NCI-H345 (cell line): Measurements from ENCODE around the gene FAM78A.
"Not testable (repeated sequence)": the region's sequence is repeated elsewhere in the genome, so short reads cannot be mapped to it uniquely, and the experiment has no call there.

Experiments
- DNase-seq: peaks from one replicate; lab custom pipeline; 2025; lab: John Stamatoyannopoulos, UW

FAM78A gene

DNA sequence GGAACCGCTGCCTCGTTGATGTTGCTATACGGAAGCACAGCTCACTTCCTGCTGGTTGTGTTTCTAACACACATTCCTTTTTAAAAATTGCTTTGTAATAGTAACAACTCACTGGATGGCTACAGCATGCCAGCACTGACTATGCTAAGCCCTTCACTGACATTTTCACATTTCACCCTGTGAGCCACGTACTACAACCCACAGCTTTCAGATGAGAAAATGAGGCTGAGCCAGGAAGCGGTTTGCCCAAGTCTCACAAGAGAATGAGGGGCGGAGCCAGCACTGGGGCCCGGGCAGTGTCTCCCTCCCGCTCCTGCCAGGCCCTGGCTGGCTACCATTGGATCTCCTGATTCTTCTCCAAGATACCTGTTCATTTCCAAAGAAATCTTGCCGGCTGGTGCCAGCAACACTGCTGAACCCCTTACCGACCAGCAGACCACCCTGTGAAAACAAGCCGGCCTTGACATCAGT, 38.3 kb downstream of the FAM78A start:
- DNase-seq = no peak

DNA sequence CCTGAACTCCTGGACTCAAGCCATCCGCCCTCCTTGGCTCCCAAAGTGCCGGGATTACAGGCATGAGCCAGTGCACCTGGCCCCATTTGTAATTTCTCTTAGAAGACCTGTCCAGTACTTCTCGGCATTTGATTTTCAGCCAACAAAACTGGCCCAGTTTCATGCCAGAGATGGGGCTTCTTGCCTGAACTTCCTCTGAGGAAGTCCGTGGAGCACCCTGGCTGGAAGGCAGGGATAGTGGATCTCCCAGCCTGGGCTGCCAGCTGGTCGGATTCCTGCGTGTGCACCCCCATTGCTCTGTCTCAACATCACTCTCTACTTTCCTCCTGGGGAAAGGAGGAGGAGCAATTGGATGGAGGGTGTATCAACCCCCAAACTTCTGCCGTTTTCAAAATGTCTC, 39.0 kb downstream of the FAM78A start:
- DNase-seq = no peak

DNA sequence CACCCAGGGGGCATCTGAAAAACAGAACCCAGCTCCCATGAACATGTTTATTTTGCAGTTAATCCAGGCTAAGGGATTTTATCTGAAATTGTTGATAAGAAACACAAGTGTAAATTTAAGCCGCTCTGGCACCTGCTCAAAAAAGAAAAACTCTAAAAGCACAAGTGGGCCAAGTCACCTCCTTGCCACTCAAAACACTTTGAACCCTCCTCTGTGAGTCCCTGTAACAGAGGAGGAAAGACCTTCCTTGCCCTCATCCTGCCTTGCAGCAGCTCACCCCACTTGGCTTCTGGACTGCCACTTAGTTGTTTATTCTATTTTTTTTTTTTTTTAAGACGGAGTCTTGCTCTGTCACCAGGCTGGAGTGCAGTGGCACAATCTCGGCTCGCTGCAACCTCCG, 39.5 kb downstream of the FAM78A start:
- no peak for DNase-seq

DNA sequence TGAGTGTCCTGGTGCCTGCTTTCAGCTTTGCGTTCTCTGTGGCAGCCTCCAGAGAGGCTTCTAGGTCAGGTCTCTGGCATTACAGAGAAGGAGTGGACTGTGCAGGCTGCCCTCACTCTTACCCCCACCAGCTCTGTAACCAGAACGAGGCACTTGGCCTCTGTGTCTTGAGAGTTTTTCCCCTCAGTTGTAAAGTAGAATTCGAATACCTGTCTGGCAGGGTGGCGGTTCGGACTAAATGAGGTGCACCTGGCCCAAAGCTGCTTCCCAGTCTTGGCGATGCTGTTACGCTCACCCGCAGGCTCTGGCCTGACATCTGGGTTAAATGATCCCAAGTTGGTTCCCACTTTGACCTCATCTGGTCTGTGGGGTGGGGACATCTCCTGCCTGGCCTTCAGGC, 40.1 kb downstream of the FAM78A start:
- no peak for DNase-seq

DNA sequence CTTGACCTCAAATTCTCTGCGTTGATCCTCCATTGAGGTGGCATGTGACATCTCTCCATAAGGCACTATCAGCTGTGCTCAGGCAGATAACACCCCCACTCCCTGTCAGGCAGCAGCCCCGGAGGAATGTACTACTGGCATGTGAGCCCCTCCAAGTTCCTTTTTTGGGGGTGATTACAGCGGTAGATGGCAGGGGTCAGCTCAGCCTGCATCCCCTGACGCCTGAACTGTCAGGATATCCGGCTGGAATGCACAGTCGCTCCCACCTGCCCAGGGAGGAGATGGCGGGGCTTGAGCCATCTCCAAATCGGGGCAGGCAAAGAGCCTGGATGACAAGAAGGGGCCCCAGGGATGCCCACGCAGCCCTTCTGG, 40.8 kb downstream of the FAM78A start:
- DNase-seq = no peak

DNA sequence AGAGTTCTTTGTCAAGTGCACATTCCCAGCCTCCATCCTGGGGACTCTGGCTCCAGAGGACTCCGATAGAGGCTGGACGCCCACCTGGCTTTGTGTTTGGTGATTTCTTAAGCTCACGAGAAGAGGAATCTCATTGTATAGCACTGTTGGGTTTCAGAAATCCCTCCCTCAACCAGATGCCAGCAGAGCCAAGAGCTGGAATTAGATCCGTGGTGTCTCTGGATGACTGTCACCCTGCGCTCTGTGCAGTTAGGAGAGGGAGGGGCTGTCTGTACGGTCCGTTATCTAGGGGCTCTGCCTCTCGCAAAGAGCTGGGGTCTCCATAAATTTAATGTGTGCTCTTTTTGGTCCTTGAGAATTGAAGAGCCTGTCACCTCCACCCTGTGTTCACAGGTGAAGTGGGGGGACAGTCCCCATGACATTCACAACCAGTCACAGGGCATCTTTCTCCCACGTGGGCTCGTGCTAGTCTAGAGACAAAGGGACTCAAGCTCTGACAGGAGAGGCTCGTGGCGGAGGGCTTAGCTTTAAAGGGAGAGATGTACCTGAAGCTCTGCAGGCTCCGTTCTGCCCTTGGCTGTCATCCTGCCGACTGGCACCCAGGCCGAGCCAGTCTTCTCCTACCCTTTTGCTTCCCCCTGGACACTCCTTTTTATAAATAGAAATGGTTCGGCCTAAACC, 41.4 kb downstream of the FAM78A start:
- no peak for DNase-seq

DNA sequence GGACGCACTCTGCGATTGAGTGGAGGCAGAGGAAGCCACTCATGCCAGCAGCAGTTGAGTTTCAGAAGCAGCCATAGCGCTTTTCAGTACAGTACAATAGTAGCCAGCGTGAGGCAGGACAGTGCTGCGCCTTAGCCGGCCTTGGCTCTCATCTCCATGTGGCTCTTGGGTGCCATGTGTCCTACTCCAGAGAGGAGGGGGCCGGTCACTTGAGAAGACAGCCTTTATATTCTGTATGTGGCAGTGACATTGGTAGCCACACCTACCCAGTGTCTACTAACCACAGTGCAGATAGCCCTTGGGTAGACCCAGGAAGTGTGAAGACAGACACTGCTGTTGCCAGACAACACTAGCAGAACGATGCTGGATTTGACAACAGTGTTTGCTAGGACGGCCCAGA, 42.3 kb downstream of the FAM78A start:
- no peak for DNase-seq

DNA sequence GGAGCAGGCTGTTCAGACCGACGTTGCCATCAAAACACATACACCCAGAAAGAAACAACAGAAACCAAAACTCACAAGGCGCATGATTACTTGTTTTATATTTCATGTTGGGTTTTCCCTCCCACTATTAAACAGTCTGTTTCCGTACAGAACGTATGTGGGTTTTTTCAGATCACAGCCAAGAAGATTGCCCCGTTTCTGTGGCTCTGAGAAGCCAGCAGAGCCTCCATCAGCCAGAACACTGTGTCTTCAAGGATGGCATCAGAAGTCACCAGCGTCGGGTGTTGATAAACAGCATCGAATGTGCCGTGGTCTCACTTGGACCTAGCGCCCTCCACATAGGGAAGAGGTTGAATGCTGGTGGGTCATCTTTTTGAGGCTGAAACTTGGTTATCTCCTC, 42.8 kb downstream of the FAM78A start:
- no peak for DNase-seq

DNA sequence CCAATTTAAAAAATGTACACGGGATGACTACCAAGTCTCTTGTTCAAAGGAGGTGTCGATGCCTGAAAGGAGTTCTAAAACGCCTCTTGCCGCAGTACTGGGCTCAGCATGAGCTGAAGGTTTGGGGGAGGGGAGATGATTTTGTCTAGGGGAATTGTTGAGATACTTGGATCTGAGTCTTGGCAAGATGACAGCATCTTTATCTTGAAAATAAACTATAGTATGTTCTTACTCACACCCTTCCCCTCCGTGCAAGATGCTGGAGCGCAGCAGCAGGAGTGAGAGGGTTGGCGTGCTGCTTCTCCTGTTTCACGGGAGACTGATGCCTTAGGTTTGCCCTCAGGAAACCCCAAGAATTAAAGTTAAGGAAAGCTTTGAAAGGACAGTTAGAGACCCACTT, 47.3 kb downstream of the FAM78A start:
- DNase-seq = no peak

DNA sequence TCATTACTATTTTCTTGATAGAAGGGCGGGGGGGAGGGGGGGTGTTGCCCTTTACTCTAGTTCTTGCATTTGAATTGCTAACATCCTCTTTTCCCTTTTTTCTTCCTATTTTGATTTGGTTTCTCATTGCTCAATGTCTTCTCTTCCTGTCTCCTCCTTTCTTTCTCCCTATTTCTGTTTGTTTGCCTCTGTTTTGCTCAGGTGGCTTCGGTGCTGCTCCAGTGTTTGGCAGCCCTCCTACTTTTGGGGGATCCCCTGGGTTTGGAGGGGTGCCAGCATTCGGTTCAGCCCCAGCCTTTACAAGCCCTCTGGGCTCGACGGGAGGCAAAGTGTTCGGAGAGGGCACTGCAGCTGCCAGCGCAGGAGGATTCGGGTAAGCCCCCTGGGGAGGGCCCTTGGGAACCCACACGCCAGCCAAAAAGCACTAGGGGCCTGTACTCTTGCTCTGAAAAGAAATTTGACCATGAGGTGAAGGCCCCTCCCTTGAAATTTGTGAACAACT, 48.3 kb downstream of the FAM78A start:
- peak; percentile 87 for DNase-seq

DNA sequence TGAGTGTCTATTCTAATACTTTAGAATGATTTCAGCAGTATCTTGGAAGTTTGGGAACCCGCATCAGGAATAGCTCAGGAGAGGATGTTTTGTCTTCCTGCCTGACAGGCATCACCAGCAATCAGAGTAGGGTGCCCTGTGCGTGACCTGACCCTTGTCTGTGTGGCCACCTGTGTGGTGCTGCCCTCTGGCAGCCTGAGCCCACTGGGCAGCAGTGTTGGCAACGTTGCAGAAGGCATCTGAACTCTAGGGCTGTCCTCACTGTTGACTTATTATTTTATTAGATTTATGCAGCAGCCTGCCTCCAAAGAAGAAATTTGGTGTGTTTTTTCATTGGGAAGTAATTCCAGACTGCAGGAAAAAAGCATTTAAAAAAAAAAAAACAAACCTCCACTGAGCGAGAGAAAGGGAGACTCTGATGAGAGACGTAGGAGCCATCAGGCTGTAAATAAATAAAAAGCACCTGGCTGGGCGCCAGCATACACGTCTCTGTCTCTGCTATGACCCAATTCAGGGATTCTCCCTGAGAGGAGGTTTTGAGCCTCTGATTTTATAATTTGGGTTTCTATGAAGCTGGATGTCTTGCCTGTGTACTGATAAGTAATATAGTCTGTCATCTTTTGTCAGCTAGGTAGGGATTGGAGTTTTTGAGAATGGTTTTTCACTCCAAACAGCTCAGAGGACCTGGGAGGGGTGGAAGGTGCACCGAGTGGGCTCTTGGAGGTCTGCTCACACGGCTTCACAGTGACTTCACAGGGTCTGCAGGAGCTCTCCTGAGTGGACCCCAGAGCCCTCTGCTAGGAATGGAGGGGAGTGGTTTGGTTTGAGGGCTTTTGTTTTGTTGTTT, 49.0 kb downstream of the FAM78A start:
- DNase-seq = peak; percentile 82

DNA sequence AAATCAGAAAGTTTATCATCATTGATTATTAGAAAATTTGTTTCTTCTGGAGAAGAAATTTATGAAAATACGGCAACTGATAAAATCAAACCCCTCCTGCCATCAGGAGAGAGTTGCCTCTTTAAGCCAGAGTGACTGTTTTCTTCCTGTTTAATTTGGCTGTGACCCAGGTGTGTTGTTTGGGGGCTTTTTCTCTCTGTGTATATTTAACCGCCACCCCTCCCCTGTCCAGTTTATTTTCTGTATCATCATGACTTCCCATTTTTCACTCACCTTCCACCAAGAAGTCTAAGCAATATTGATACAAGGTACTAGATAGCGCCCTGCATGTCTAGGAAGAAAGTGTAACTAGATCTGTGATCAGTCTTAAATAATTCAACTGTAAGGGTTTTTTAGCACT, 50.1 kb downstream of the FAM78A start:
- DNase-seq = no peak

DNA sequence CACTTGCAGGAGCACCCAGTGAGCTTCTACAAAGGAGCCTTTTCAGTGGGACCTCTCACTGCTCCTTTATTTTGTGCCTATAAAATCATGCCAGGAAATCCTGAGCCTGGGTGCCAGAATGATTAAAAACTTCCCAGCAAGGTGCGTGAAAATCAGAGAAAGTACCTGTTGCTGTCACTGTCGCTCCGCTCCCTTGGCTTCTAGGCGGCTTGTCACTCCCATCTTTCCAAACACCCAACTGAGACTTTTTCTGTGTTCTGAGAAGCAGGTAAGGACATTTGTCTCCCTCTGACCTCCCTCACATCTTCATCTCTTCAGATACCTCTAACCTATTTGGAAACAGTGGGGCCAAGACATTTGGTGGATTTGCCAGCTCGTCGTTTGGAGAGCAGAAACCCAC, 53.9 kb downstream of the FAM78A start:
- no peak for DNase-seq

DNA sequence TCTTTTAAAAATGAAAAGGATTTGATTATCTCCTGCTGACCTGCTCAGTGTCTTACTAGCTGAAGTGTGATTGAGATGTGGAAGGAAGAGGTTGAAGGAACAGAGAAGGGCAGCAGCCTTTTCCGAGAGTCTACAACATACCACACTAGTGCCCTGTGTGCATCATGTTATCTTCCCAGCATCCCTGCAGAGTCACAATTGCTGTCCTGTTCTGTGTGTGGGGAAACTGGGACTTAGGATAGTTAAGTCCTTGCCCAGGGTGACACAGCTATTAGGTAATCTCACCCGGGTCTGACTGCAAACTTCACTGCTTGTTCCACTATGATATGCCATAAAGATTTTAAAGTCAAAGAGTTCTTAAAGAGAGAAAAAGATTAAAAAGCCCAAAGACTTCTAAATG, 55.8 kb downstream of the FAM78A start:
- DNase-seq = no peak

DNA sequence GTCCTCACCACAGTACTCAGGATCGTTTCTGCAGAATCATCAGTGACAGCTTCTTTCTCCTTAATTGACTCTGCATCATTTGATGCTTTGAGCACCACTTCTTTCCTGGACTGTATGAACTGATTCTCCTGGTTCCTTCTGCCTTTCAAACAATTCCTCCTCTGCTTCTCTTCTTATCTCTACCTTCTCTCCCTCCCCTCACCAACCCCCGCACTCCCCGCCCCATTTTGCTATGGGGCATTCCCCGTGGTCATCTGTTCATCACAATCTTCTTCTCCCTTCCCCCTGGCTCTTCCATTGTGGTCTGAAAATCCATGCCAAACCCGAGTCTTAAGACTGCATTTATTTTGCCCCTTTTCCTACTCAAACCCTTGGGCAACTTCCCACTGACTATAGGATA, 57.9 kb downstream of the FAM78A start:
- DNase-seq = no peak

DNA sequence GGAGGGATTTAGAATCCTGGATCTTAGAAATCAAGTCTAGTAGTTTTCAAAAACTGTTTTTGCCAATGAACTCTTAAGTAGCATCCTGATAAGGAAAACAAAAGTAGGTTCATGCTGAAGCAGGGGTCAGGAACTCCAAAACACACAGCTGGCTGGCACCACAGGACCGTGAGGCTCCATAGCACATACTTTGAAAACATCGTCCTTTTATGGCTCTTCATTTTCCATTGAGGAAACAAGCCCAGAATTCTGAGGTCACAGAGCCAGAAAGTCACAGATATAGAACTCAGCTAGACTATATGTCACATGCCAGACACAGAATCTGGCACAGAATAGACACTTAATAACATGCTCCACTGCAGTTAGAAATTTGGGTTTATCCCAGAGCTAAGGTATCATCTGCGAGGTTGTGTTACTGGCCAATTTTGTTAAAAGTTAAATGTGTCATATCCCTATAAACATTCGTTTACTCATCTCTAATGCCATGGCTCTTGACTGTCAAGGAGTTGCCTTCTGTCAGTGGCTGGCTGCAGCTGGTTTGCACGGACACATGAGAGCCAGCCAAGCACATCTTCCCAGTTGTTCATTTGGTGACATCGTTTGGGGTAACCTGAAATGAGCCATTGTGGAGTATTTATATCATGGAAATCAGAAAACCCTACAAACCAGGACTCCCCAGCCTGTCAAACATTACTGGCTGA, 58.8 kb downstream of the FAM78A start:
- DNase-seq = peak; percentile 13

DNA sequence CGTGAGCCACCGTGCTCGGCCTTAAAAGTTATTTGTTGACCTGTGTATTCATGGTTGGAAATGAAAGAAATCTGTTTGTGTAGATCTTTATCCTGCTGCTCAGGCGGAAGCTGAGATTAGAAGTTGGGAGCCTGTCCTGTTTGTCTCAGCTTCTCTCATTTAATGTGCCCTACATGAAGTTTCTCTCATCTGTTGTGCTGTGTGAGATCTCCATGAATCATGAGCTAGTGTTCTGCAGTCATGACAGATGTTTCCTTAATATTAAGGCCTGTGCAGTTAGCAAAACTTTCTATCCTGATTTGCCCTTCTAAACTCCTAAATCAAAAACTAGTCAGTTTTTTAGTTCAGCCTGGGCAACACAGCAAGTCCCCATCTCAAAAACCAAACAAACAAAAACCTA, 59.5 kb downstream of the FAM78A start:
- DNase-seq = no peak

DNA sequence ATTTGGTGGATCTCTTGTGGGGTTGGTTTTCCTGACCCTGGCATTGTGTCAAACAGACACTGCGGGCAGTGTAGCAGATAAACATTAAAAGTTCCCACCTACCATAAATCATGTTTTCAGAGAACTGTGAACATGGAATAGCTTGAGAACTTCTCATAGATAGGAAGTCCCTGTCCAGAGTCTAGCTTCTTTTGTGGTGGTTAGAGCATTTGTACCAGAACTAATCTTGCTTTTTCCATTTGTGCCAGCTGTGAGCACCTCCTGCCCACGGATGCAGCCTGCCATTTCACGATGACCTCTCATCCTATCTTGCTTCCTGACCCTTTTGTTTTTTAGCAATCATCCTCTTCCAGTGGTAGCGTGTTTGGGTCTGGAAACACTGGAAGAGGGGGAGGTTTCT, 61.4 kb downstream of the FAM78A start:
- no peak for DNase-seq

DNA sequence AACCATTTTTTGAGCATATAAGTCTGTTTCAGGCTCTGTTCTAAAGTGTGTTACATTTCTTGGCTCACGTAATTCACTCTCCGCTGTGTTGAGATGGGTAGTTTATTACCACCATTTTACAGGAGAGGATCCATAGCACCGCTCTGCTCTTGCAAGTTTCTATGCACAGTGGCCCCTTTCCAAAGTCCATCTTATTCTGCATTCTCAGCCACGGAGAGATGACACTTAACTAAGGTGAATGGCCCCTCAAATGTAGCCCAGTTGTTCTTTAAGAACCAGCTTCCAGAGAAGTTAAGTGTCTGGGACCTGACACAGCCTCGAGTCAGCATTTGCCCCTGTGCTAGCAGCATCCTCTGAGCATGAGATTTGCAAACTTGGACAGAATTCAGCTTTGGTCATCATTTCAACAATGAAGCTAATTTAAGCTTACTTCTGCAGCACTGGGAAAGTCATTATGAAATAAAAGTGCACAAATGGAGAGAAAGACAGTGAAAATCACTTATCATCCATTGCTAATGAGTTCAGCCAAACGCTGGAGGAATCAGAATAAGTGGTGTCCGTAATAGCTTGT, 61.9 kb downstream of the FAM78A start:
- DNase-seq = no peak

DNA sequence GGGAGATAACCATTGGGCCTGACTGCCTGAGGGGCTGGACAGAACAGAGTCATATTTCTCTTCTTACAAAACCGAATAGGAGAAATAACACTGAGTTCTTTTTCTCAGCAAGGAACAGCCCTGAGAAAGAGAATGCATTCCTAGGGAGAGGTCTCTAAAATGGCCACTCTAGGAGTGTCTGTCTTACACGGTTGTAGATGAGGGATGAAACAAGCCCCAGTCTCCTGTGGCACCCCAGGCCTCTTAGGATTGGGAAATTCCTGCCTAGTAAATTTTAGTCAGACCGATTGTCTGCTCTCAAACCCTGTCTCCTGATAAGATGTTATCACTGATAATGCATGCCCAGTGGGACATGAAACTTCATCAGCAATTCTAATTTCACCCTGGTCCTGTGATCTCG, 64.4 kb downstream of the FAM78A start:
- not testable (repeated sequence) for DNase-seq
